ENCODE measurements around the gene HMCN2.

HMCN2 gene

DNA sequence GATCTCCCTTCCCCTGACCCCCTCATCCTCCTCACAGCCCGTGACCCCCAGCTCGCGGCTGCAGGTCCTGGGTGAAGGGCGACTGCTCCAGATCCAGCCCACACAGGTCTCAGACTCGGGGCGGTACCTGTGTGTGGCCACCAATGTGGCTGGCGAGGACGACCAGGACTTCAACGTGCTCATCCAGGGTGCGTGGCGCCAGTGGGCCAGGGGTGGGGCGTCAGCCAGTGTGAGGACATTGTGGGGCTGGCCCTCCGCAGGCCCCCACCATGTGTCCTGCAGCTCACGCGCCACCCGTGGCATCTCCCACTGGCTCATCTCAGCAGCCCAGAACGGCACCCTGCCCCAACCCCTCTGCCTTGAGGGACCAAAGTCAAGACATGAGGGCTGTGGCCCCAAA lies 112.1 kb downstream of the HMCN2 start:
- DNase-seq: no peak

DNA sequence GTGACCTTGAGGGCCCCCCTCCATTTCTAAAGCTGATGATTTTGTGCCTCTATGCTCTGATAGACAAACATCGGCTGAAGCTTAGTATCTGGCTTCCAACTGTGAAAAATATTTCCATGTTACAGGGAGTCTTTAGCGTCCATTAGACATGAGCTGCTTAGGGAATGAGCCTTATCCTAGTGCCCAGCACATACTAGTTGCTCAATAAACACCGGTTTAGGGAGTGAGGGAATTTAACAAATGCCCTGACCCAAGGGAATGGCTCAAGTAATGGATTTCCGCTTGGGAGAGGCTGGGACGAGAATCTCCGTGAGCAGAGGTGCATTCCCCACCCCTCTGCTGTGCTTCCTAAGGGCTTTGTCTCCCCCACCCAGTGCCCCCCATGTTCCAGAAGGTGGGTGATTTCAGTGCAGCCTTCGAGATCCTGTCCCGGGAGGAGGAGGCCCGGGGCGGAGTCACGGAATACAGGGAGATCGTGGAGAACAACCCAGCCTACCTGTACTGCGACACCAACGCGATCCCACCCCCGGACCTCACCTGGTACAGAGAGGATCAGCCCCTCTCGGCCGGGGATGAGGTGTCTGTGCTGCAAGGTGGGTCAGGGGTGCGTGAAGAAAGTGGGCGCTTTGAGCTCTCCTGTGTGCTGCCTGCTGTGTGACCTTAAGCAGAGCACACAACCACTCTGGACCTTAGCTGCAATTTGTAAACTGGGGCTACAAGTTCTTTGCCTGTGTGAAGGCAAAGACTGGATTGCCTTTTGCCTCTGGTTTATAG lies 113.5 kb downstream of the HMCN2 start:
- DNase-seq: no peak

DNA sequence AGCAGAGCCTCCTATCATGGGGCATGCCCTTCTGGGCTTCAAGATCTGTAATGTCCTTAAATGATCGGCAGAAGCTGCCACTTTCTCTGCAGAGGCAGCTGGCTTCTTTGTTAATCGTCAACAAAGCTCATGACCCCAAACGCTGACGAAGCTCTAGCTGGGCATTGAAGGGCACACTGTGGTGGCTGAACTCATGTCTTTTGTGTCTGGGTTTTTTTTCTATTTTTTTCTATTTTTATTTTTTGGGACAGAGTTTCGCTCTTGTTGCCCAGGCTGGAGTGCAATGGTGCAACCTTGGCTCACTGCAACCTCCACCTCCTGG lies 114.0 kb downstream of the HMCN2 start:
- DNase-seq: no peak

DNA sequence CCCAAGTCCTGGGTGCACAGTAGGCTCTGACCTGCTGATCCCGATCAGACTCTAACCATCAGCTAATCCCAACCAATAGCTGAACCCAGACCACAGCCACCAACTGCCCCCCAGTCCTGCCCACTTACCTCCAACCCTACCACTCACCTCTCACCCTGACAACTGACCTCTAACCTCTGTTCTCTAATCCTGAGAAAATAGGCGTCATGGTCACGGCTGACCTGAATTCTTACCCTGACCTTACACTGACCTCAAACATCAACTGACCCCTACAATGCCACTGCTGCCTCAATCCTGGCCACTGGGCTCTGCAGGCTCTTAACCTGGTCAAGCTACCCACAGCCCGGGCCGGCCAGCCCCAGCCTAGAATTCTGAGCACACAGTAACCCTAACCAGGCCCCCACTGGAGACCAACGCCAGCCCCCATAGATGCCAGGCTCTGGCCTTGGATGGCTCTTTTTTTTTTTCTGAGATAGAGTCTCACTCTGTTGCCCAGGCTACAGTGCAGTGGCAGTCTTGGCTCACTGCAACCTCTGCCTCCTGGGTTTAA lies 115.4 kb downstream of the HMCN2 start:
- no peak for DNase-seq

DNA sequence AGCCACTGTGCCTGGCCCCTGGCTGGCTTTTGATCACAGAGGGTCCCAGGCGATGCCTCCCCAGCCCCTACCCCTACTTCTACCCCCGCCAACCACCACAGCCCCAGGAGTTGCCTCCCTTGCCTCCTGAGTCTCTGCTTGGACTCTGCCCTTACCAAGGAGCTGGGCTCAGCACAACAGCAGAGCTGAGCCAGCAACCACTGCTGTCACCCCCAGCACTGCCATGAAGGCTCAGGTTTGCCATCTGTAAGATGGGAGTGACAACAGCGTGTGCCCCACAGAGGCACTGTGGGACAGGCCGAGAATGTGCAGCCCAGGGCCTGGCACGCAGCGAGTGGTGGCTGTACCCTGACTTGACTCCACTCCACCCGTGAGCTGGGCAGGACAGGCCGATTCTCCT lies 116.1 kb downstream of the HMCN2 start:
- DNase-seq: no peak

DNA sequence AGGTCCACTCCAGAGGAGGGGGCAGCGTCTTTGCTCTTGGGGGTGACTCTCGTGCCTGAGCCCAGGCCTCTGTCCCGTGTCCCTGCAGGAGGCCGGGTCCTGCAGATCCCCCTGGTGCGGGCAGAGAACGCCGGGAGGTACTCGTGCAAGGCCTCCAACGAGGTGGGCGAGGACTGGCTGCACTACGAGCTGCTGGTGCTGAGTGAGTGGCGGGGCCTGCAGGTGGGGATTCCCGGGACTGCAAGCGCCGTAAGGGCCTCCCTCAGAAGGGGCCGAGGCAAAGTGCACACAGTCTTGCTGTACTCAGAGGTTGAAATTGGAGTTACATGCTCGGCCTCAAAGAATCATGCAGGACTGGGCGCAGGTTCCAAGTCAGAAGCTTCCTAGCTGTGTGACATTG lies 116.5 kb downstream of the HMCN2 start:
- no peak for DNase-seq

GRCh38 chr9:130382636-130383349 lies 117.2 kb downstream of the HMCN2 start:
- DNase-seq: no peak

DNA sequence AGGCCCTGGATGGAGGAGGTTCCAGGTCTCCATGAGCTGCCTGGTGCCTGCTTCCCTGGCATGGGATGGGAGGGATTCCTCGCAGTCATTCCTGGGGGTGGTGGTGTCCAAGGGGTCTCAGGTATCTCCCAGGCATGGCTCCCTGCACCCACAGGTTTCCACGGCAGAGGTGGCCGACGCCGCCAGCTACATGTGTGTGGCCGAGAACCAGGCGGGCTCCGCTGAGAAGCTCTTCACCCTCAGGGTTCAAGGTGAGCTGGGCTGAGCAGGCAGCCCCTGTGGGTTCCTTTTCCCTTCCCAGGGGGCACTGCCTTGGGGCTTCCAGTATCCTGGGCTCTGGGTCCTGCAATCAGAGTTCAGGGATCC lies 117.8 kb downstream of the HMCN2 start:
- no peak for DNase-seq

- DNase-seq: no peak
Observed at GRCh38 chr9:130383979-130384676, 118.6 kb downstream of the HMCN2 start.

DNA sequence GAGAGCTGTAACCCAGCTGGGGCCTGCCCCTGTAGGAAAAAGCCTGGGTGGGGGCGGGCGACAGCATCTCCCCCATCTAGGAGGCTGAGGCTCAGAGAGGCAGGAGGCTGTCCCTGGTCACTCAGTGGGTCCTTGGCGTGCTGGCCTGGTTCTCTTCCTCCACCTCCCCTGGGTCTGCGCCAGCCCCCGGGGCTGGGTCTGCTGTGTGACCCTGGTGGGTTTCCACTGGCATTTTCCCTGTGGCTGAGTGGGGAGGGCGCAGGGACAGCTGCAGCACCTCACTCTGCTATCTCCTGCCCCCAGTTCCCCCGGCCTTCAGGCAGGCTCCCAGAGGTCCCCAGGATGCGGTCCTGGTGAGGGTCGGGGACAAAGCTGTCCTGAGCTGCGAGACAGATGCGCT lies 119.7 kb downstream of the HMCN2 start:
- DNase-seq: no peak

DNA sequence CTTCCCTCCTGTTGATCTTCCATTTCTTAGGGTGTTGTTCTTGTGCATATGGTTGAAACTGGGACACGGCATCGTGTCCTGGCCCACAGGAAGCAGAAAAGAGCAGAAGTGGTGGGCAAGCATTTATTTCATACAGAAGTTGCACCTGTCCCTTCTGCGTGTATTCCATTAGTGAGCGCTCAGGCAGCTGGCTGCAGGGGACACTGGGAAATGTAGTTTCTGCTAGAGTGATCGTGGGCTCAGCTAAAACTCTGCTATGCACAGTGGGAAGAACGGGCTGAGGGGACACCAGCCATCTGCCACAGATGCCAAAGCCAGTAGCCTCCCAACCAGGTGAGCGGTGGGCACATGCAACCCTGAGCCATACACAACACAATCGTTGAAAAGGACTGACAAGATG lies 121.8 kb downstream of the HMCN2 start:
- no peak for DNase-seq

DNA sequence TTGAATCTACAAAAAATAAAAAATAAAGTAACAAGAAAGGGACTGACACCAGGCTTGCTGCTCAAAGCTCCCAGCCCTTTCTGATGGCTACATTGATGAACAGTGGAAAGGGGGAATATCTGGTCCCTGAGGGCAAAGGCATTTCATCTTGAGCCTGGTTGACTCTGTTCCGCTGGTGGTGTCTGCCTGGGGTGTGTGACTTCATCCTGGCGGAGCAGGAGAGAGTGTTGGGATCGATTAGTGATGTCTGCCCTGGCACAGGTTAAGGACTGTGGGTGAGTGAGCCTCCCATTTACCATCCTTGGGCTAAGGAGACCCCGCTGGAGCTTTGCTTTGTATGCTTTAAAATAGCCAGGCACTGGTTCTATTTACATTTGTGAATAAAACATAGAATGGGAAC lies 122.3 kb downstream of the HMCN2 start:
- DNase-seq: no peak

DNA sequence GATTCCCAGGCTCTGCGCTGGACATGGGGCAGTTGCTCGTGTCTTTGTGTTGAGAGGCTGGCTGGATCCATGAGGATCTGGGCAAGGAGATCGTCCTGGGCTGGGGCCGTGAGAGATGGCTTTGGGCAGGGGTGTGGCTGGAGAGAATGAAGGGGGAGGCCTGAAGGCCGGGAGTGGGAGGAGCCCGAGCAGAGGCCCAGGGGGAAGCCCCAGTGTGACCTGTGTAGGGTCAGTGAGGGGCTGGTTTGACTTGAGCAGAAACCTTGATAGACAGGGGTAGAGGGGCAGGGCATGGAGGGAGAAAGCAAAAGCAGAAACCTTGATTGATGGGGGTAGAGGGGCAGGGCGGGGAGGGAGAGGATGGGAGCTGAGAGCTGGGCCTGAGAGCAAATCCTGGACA lies 124.8 kb downstream of the HMCN2 start:
- no peak for DNase-seq

DNA sequence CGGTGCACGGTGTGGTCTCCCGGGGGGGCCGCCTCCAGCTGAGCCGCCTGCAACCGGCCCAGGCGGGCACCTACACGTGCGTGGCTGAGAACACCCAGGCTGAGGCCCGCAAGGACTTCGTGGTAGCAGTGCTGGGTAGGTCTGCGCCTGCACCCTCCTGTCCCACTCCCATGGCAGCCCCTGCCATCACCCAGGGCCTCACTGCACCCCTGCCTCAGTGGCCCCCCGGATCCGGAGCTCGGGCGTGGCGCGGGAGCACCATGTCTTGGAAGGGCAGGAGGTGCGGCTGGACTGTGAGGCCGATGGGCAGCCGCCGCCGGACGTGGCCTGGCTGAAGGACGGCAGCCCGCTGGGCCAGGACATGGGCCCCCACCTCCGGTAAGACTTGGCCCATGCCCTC lies 125.4 kb downstream of the HMCN2 start:
- no peak for DNase-seq

- DNase-seq: no peak
Observed at GRCh38 chr9:130391866-130392265, 126.3 kb downstream of the HMCN2 start.

DNA sequence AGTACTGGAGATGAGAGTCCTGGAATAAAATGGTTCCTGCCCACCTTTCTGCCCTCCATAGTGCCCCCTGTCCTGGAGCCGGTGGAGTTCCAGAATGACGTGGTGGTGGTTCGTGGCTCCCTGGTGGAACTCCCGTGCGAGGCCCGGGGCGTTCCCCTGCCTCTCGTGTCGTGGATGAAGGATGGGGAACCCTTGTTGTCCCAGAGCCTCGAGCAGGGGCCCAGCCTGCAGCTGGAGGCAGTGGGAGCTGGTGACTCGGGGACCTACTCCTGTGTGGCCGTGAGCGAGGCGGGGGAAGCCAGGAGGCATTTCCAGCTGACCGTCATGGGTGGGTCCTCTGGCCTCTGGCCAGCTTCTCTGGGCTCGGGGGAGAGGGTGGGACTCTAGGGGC lies 128.1 kb downstream of the HMCN2 start:
- no peak for DNase-seq

DNA sequence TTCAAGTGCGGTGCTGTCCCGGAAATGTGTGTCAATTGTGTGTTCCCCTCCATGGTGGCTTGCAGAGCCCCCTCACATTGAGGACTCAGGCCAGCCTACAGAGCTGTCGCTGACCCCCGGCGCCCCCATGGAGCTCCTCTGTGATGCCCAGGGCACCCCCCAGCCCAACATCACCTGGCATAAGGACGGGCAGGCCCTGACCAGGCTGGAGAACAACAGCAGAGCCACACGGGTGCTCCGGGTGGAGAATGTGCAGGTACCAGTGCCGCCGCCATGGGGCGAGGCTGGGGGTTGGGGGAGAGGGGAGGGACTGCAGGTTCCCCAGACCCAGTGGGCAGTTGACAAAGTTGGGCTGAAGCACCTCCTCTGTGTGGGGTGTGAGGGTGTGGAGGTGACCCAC lies 128.8 kb downstream of the HMCN2 start:
- DNase-seq: no peak

DNA sequence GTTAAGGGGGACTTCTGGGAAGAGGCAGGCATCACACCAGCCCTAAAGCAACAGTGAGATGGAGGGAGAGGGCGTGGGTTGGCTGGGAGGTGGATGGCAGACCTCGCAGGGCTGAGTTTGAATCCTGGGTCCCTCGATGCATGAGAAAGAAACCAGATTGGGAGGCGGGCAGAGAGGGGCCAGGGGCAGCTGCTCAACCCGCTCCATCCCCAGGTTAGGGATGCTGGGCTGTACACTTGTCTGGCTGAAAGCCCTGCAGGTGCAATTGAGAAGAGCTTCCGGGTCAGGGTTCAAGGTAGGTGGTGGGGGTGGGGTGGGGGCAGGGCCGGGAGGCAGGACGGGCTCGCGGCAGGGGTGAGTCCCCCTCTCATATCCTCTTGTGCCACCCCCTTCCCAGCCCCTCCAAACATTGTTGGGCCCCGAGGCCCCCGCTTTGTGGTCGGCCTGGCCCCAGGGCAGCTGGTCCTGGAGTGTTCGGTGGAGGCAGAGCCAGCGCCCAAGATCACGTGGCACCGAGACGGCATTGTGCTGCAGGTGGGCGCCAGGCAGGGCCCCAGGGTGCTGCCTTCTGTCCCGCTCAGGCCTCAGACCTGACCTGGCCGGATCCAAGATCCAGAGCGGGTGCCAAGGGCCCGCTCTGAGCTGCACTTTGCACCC lies 129.4 kb downstream of the HMCN2 start:
- DNase-seq: no peak

DNA sequence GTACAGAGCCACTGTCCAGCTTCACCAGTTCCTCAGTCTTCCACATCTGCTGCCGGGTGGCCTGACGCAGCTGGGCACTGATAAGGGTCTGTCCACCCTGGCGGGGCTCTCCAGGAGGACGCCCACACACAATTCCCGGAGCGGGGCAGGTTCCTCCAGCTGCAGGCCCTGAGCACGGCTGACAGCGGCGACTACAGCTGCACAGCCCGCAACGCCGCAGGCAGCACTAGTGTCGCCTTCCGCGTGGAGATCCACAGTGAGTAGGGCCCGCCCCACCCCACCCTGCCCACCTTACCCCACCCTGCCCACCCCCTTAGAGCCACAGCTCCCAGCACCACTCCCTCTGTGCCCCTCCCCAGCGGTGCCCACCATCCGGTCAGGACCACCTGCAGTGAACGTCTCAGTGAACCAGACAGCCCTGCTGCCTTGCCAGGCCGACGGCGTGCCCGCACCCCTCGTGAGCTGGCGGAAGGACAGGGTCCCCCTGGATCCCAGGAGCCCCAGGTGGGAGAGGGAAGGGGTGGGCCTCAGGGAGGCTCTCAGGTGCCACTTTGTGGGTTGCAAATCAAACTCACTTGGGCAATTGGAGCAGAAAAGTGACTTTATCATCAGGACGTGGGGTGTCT lies 130.4 kb downstream of the HMCN2 start:
- no peak for DNase-seq

DNA sequence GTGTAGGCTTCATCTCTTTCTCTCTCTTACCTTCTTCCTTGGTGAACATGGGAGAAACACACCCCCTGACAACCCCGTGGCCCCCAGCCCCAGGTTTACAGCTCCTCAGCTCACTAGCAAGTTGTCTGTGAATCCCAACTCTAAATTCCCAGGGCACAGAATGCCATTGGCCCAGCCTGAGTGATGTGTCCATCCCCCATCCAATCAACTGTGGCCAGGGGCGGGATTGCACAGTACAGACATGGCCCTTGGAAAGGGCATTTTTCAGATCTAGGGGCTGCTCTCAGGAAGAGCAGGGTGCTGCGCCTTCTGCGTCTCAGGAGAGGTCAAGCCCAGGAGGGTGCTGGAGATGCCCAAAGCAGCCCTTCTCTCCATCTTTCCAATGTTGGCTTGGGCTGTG lies 131.0 kb downstream of the HMCN2 start:
- no peak for DNase-seq

- no peak for DNase-seq
Observed at GRCh38 chr9:130398487-130399240, 133.1 kb downstream of the HMCN2 start.

DNA sequence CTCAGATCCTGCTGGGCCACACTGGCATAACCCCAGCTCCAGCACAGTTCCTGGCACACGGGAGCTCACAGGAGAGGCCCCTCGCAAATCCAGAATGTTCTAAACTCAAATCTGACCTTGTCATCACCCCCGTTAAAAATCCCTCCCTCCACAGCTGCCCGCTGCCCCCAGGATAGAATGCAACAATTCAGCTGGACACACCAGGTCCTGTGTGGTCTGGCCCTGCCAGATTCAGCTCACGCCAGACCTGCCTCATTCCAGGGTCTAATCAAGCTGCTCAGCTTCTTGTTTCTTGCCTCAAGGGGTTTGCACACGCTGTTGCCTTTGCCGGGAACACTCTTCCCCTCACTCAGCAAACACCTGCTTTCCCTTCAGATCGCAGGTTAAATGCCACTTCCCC lies 134.2 kb downstream of the HMCN2 start:
- DNase-seq: no peak

Measured in kidney glomerular epithelial cell (primary cell).